Sigmoid colon (tissue), 7 donors: ENCODE results near the gene NDP. TPM values are rescaled to one million over a fixed set of nuclear protein-coding genes. Genes with fewer than 3 reads are reported as not detected.
A peak's percentile ranks its signal among the peaks of the same experiment; 100 is the strongest.

Experiments
- DNase-seq: peaks from one replicate; pipeline ENCODE4 v3.0.0-alpha.2; 2019
- H3K27ac ChIP-seq, 4 donors: fragments of 200-600 bp; sonication (generic); one replicate each; pipeline ENCODE4 v1.5.1; 2016 to 2019; ENCODE audit warnings: mild to moderate bottlenecking in 1 of 4
- H3K27me3 ChIP-seq, 3 donors: fragments of 200-600 bp; sonication (generic); one replicate each; pipeline ENCODE4 v1.5.1; 2019; ENCODE audit warnings: mild to moderate bottlenecking in 1 of 3
- H3K36me3 ChIP-seq, 4 donors: fragments of 200-600 bp; sonication (generic); one replicate each; pipeline ENCODE4 v1.5.1; 2016 to 2019
- H3K4me1 ChIP-seq, 4 donors: fragments of 200-600 bp; sonication (generic); one replicate each; pipeline ENCODE4 v1.5.1; 2017 to 2019
- H3K4me3 ChIP-seq, 4 donors: fragments of 200-600 bp; sonication (generic); one replicate each; pipeline ENCODE4 v1.5.1; 2017 to 2019; ENCODE audit warnings: mild to moderate bottlenecking in 2 of 4, moderate library complexity in 1 of 4
- H3K9me3 ChIP-seq, 4 donors: fragments of 200-600 bp in 3 of 4; sonication (generic) in 3 of 4; one replicate each; pipeline versions ENCODE4 v1.5.1 to v1.6.1; 2013 to 2019
- CTCF ChIP-seq, 4 experiments: fragments of 450-650 bp in 3 of 4; fragments of 200-600 bp in 1 of 4; IDR thresholded peaks; one replicate each; pipeline ENCODE4 v1.5.1; 2016 to 2019; ENCODE audit warnings: antibody characterized with exemption in 4 of 4, mild to moderate bottlenecking in 3 of 4, moderate library complexity in 2 of 4
- EP300 ChIP-seq, 4 donors: sonication (generic); formaldehyde crosslinking; IDR thresholded peaks; one replicate each; pipeline ENCODE4 v1.6.1; 2017; ENCODE audit warnings: antibody characterized with exemption in 4 of 4
- POLR2A ChIP-seq, 2 donors: fragments of 450-650 bp; IDR thresholded peaks; one replicate each; pipeline ENCODE4 v1.6.1; 2016; ENCODE audit warnings: antibody characterized with exemption in 2 of 2, mild to moderate bottlenecking in 2 of 2, moderate library complexity in 2 of 2
- POLR2AphosphoS5 ChIP-seq, 4 donors: sonication (generic); formaldehyde crosslinking; IDR thresholded peaks; one replicate each; pipeline ENCODE4 v1.6.1; 2017; ENCODE audit warnings: antibody characterized with exemption in 4 of 4
- WGBS, 2 donors: extraction: QIAGEN DNeasy Blood & Tissue Kit; methylation state at CpG; one replicate each; pipeline ENCODE4 v1.1.7; 2013; 5-methylcytosine and 5-hydroxymethylcytosine counted together
- intact Hi-C: fragments of 100-400 bp; cut with DNase I; formaldehyde crosslinking; loops from one replicate; pipeline ENCODE4 v1.15.1; 2023
- polyA plus RNA-seq, 3 donors: library from polyadenylated mRNA; stranded (reverse); fragments of 200-250 nt; gene quantifications; one replicate each; pipeline ENCODE4 v1.2.3, GENCODE V29; 2013
- total RNA-seq, 4 donors: library from RNA; depleted of rRNA; stranded (reverse); fragments of >200 nt; gene quantifications; one replicate each; pipeline ENCODE4 v1.1.0, GENCODE V29; 2016
- donor health status: healthy with polysubstance abuse.
- donor health status: Bipolar disorder and iron deficiency.
- donor health status: healthy.

NDP gene
- total and polyA plus RNA-seq, 7 donors, result 0.29 to 0.36 TPM; not detected in 5

GRCh38 chrX:43961699-43962098 is 11.5 kb downstream of the NDP start:
- no peak for DNase-seq
- H3K4me3 ChIP-seq, result no peak overlapping the region
- no peaks in the 10 kb centered on the region for H3K27me3 ChIP-seq
- intact Hi-C loops, result no loop called here
- no peaks in the 10 kb centered on the region for H3K9me3 ChIP-seq
- no peak overlapping the region for H3K27ac ChIP-seq
- no peaks in the 10 kb centered on the region for H3K36me3 ChIP-seq
- 65 to 77% methylated on average over 2 of the region's 2 CpGs for WGBS, 2 donors
- no peaks in the 10 kb centered on the region for H3K4me1 ChIP-seq
- TF ChIP-seq EP300 (IDR thresholded peaks at IDR 0.05) (no peak), CTCF (IDR thresholded peaks at IDR 0.05) (no peak), POLR2A (IDR thresholded peaks at IDR 0.05) (no peak), POLR2AphosphoS5 (IDR thresholded peaks at IDR 0.05) (no peak)

- TF ChIP-seq EP300 (IDR thresholded peaks at IDR 0.05), result no peak
- TF ChIP-seq CTCF (IDR thresholded peaks at IDR 0.05), result peak; percentile 61 to 83 (median 70)
- TF ChIP-seq POLR2A (IDR thresholded peaks at IDR 0.05), result no peak
- no peak for TF ChIP-seq POLR2AphosphoS5 (IDR thresholded peaks at IDR 0.05)
- no peak overlapping the region for H3K4me3 ChIP-seq
- no peaks in the 10 kb centered on the region for H3K9me3 ChIP-seq
- no peak overlapping the region for H3K27ac ChIP-seq
- no peaks in the 10 kb centered on the region for H3K4me1 ChIP-seq
- 0% methylated on average over 6 of the region's 6 CpGs for WGBS, 2 donors
- intact Hi-C loops, result loop anchor here (2.0 to 5.0 kb wide), 4 partner anchors 69 to 1119 kb away; partner anchors contain the start of gene KDM6A
- no peak for DNase-seq
- no peaks in the 10 kb centered on the region for H3K27me3 ChIP-seq
- H3K36me3 ChIP-seq, result no peaks in the 10 kb centered on the region
These were observed 14.7 kb downstream of the NDP start for GRCh38 chrX:43958529-43958928.

GRCh38 chrX:43956034-43956433 is 17.2 kb downstream of the NDP start:
- DNase-seq, result no peak
- intact Hi-C loops, result loop anchor here (5.0 kb wide), 2 partner anchors 71 to 1121 kb away; no protein-coding TSS in a partner anchor
- H3K27ac ChIP-seq, result no peak overlapping the region
- TF ChIP-seq POLR2AphosphoS5 (IDR thresholded peaks at IDR 0.05), result no peak
- TF ChIP-seq EP300 (IDR thresholded peaks at IDR 0.05), result no peak
- TF ChIP-seq CTCF (IDR thresholded peaks at IDR 0.05), result no peak
- no peak for TF ChIP-seq POLR2A (IDR thresholded peaks at IDR 0.05)
- no peaks in the 10 kb centered on the region for H3K9me3 ChIP-seq
- H3K36me3 ChIP-seq, result no peaks in the 10 kb centered on the region
- no peaks in the 10 kb centered on the region for H3K4me1 ChIP-seq
- no peaks in the 10 kb centered on the region for H3K27me3 ChIP-seq
- no peak overlapping the region for H3K4me3 ChIP-seq

GRCh38 chrX:43953218-43953617 is 20.0 kb downstream of the NDP start:
- no peak overlapping the region for H3K27ac ChIP-seq
- H3K9me3 ChIP-seq, result no peaks in the 10 kb centered on the region
- DNase-seq, result no peak
- intact Hi-C loops, result no loop called here
- no peaks in the 10 kb centered on the region for H3K36me3 ChIP-seq
- no peak overlapping the region for H3K4me3 ChIP-seq
- TF ChIP-seq EP300 (IDR thresholded peaks at IDR 0.05), result no peak
- TF ChIP-seq CTCF (IDR thresholded peaks at IDR 0.05), result no peak
- 88 to 89% methylated on average over 3 of the region's 3 CpGs for WGBS, 2 donors
- no peaks in the 10 kb centered on the region for H3K4me1 ChIP-seq
- no peaks in the 10 kb centered on the region for H3K27me3 ChIP-seq

- no peaks in the 10 kb centered on the region for H3K4me1 ChIP-seq
- intact Hi-C loops, result no loop called here
- H3K9me3 ChIP-seq, result no peaks in the 10 kb centered on the region
- no peaks in the 10 kb centered on the region for H3K36me3 ChIP-seq
- H3K27ac ChIP-seq, result no peak overlapping the region
- no peak for DNase-seq
- no peaks in the 10 kb centered on the region for H3K27me3 ChIP-seq
- 4 to 10% methylated on average over 15 of the region's 15 CpGs for WGBS, 2 donors
- TF ChIP-seq EP300 (IDR thresholded peaks at IDR 0.05), result no peak
- no peak for TF ChIP-seq CTCF (IDR thresholded peaks at IDR 0.05)
- H3K4me3 ChIP-seq, result no peak overlapping the region
These were observed 23.5 kb downstream of the NDP start for GRCh38 chrX:43949669-43950068.
